GM10248 (cell line): Measurements from ENCODE around the gene TAF9B.
"Not testable (repeated sequence)": the region's sequence is repeated elsewhere in the genome, so short reads cannot be mapped to it uniquely, and the experiment has no call there.

Experiments
- CTCF ChIA-PET: fragments of 300-600 bp; sonication (Branson Sonifier 250); formaldehyde crosslinking; extraction: SDS; loops from one replicate; lab custom pipeline; 2021; ENCODE audit warnings: antibody characterized with exemption; lab: Yijun Ruan, JAX
- POLR2A ChIA-PET: fragments of 350-650 bp; sonication (Branson Sonifier 250); formaldehyde crosslinking; extraction: SDS; loops from one replicate; lab custom pipeline; 2020; ENCODE audit warnings: antibody characterized with exemption; lab: Yijun Ruan, JAX
- DNase-seq: peaks from one replicate; pipeline ENCODE4 v3.0.0; 2012; ENCODE audit errors: extremely low spot score
- CTCF ChIP-seq: IDR thresholded peaks from 2 replicates; pipeline ENCODE4 v1.5.1; 2012; ENCODE audit warnings: mild to moderate bottlenecking, low read depth; ENCODE audit errors: extremely low read depth, missing control alignments, control extremely low read depth

TAF9B gene

GRCh38 chrX:78103001-78103622, 36.3 kb downstream of the TAF9B start:
- CTCF ChIA-PET = interaction anchor here (1.3 kb wide), 1 partner anchor 15 kb away, joined by 5 read pairs; no protein-coding TSS in a partner anchor
- POLR2A ChIA-PET = no interaction called here
- DNase-seq = no peak
- no peak for TF ChIP-seq CTCF

GRCh38 chrX:78102091-78102490, 37.4 kb downstream of the TAF9B start:
- TF ChIP-seq CTCF = no peak
- no peak for DNase-seq
- CTCF ChIA-PET = interaction anchor here (1.0 to 1.3 kb wide), 2 partner anchors 16 to 27 kb away, joined by 3 to 5 read pairs; no protein-coding TSS in a partner anchor
- POLR2A ChIA-PET = no interaction called here

GRCh38 chrX:78098108-78098507, 41.3 kb downstream of the TAF9B start:
- no peak for TF ChIP-seq CTCF
- ChIA-PET CTCF (interaction anchor here (1.5 kb wide), 1 partner anchor 28 kb away, joined by 3 read pairs; no protein-coding TSS in a partner anchor), POLR2A (interaction anchor here (0.7 kb wide), 1 partner anchor 26 kb away, joined by 4 read pairs; no protein-coding TSS in a partner anchor)
- no peak for DNase-seq

GRCh38 chrX:78092296-78092695, 47.2 kb downstream of the TAF9B start:
- CTCF ChIA-PET = interaction anchor here (0.9 to 2.0 kb wide), 8 partner anchors 8 to 1536 kb away, joined by 3 to 10 read pairs (median 4); partner anchors contain the start of gene COX7B
- DNase-seq = no peak
- POLR2A ChIA-PET = no interaction called here
- peak; percentile 31 for TF ChIP-seq CTCF

GRCh38 chrX:78081413-78081812, 58.0 kb downstream of the TAF9B start:
- DNase-seq, CTCF ChIA-PET, POLR2A ChIA-PET: not testable (repeated sequence)
